K562 (cell line): ENCODE data around the gene RMC1.

Experiments used
- CHD1 ChIP-seq: fragments of 200-600 bp; sonication (generic); IDR thresholded peaks from one replicate; pipeline ENCODE4 v1.6.1; 2012; ENCODE audit warnings: mild to moderate bottlenecking, moderate library complexity, low read length, inconsistent platforms
- CTCF ChIP-seq, 3 experiments: IDR thresholded peaks in 2 of 3; conservative IDR thresholded peaks in 1 of 3; 2 replicates each; pipeline ENCODE4 v1.5.1; 2011 to 2012; ENCODE audit warnings: low read length in 3 of 3, mild to moderate bottlenecking in 3 of 3, control low read depth in 2 of 3, improper control_type of control experiment in 1 of 3, inconsistent platforms in 1 of 3, low read depth in 1 of 3, mixed read lengths in 1 of 3, moderate library complexity in 1 of 3; ENCODE audit not compliant: insufficient read depth in 2 of 3
- EHMT2 ChIP-seq: fragments of 450-650 bp; IDR thresholded peaks from 2 replicates; pipeline ENCODE4 v1.6.1; 2018; ENCODE audit warnings: antibody characterized with exemption
- KAT2B ChIP-seq: IDR thresholded peaks from one replicate; pipeline ENCODE4 v1.6.1; 2012; ENCODE audit warnings: low read depth, mild to moderate bottlenecking, control low read depth, inconsistent platforms, low read length, moderate library complexity
- MAFF ChIP-seq: IDR thresholded peaks from 2 replicates; pipeline ENCODE4 v1.6.1; 2012; ENCODE audit warnings: low read length, improper control_type of control experiment
- NONO ChIP-seq, 2 experiments: fragments of 200-400 bp in 1 of 2; fragments of 450-650 bp in 1 of 2; formaldehyde crosslinking in 1 of 2; IDR thresholded peaks; 2 replicates each; pipeline ENCODE4 v1.6.1; 2017; ENCODE audit warnings: low read depth in 2 of 2, mild to moderate bottlenecking in 2 of 2, moderate library complexity in 2 of 2, low read length in 1 of 2
- POLR2A ChIP-seq: fragments of 450-650 bp; conservative IDR thresholded peaks from 2 replicates; pipeline ENCODE4 v1.6.1; 2016
- SAP30 ChIP-seq: fragments of 200-600 bp; sonication (generic); IDR thresholded peaks from 2 replicates; pipeline ENCODE4 v1.6.1; 2012; ENCODE audit warnings: borderline replicate concordance, low read depth, mild to moderate bottlenecking, moderate library complexity, low read length, control low read depth, inconsistent platforms; ENCODE audit not compliant: insufficient read depth, poor library complexity, severe bottlenecking
- TAF1 ChIP-seq: IDR thresholded peaks from 2 replicates; pipeline ENCODE4 v1.6.1; 2011; ENCODE audit warnings: mild to moderate bottlenecking, low read length, moderate library complexity; ENCODE audit not compliant: insufficient read depth, control insufficient read depth, severe bottlenecking; ENCODE audit errors: extremely low read depth
- TEAD4 ChIP-seq, 2 experiments: sonication (generic) in 1 of 2; formaldehyde crosslinking in 1 of 2; IDR thresholded peaks; 2 replicates each; pipeline versions ENCODE4 v1.6.1 to v1.8.0; 2012 to 2022; ENCODE audit warnings: borderline replicate concordance in 1 of 2, inconsistent platforms in 1 of 2, low read length in 1 of 2, mild to moderate bottlenecking in 1 of 2, missing genetic modification reagents in 1 of 2
- ZNF239 ChIP-seq: fragments of 250-450 bp; sonication (Bioruptor Pico); IDR thresholded peaks from 2 replicates; pipeline ENCODE4 v1.4.0; 2020; ENCODE audit warnings: mild to moderate bottlenecking
- ZNF274 ChIP-seq: IDR thresholded peaks from 2 replicates; pipeline ENCODE4 v1.6.1; 2011; ENCODE audit warnings: low read depth, mild to moderate bottlenecking, low read length, moderate library complexity, borderline replicate concordance
- TF ChIP-seq, protein P1 (sequence below): sonication (generic); formaldehyde crosslinking; IDR thresholded peaks from 2 replicates; pipeline ENCODE4 v1.8.1; 2023; ENCODE audit warnings: mild to moderate bottlenecking, missing genetic modification reagents

GRCh38 chr18:23570912-23571504, 67.7 kb downstream of the RMC1 start:
- TF ChIP-seq MAFF: no peak
- TF ChIP-seq KAT2B: no peak
- TF ChIP-seq CTCF (IDR thresholded peaks at IDR 0.05 in 2 of 3, conservative IDR thresholded peaks at IDR 0.05 in 1 of 3; ENCODE audit: insufficient read depth in 2 of 3, low read depth in 1 of 3, low read length in 3 of 3): no peak
- no peak for TF ChIP-seq SAP30
- no peak for TF ChIP-seq NONO (IDR thresholded peaks at IDR 0.05; ENCODE audit: low read depth in 2 of 2, low read length in 1 of 2)
- TF ChIP-seq CHD1: no peak
- TF ChIP-seq TEAD4 (IDR thresholded peaks at IDR 0.05; ENCODE audit: low read length): no peak
- no peak for TF ChIP-seq TEAD4 (CRISPR knock-in tag; IDR thresholded peaks at IDR 0.05; ENCODE audit: borderline replicate concordance)
- TF ChIP-seq TAF1: no peak
- TF ChIP-seq ZNF274: no peak
- TF ChIP-seq, protein P1, sequence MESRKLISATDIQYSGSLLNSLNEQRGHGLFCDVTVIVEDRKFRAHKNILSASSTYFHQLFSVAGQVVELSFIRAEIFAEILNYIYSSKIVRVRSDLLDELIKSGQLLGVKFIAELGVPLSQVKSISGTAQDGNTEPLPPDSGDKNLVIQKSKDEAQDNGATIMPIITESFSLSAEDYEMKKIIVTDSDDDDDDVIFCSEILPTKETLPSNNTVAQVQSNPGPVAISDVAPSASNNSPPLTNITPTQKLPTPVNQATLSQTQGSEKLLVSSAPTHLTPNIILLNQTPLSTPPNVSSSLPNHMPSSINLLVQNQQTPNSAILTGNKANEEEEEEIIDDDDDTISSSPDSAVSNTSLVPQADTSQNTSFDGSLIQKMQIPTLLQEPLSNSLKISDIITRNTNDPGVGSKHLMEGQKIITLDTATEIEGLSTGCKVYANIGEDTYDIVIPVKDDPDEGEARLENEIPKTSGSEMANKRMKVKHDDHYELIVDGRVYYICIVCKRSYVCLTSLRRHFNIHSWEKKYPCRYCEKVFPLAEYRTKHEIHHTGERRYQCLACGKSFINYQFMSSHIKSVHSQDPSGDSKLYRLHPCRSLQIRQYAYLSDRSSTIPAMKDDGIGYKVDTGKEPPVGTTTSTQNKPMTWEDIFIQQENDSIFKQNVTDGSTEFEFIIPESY (CRISPR knock-in tag): no peak
- no peak for TF ChIP-seq POLR2A
- no peak for TF ChIP-seq EHMT2
- no peak for TF ChIP-seq ZNF239 (CRISPR knock-in tag)
